ENCODE data around the gene HAGH.

DNA sequence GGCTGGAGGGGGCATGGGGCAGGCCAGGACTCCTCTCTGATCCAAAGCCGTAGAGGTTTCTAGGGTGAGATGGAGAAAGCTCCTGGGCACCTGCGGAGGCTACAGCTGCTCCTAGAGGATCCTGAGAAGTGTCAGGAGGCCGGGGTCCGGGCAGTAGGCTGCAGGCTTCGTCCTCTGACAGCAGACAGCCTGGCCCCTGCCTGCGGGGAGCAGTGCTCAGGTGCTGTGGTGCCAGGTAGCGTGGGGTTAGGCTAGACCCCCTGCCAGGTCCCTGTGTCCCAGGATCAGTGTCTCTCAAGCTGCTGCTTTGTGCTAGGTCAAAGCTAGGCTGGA is 52.2 kb downstream of the HAGH start:
- TF ChIP-seq, protein P1, sequence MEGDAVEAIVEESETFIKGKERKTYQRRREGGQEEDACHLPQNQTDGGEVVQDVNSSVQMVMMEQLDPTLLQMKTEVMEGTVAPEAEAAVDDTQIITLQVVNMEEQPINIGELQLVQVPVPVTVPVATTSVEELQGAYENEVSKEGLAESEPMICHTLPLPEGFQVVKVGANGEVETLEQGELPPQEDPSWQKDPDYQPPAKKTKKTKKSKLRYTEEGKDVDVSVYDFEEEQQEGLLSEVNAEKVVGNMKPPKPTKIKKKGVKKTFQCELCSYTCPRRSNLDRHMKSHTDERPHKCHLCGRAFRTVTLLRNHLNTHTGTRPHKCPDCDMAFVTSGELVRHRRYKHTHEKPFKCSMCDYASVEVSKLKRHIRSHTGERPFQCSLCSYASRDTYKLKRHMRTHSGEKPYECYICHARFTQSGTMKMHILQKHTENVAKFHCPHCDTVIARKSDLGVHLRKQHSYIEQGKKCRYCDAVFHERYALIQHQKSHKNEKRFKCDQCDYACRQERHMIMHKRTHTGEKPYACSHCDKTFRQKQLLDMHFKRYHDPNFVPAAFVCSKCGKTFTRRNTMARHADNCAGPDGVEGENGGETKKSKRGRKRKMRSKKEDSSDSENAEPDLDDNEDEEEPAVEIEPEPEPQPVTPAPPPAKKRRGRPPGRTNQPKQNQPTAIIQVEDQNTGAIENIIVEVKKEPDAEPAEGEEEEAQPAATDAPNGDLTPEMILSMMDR (IDR thresholded peaks at IDR 0.05; ENCODE audit: insufficient read depth, low read length), result no peak
- no peak for TF ChIP-seq REST (IDR thresholded peaks at IDR 0.05; ENCODE audit: insufficient replicate concordance, low read depth)
- TF ChIP-seq POLR2AphosphoS5 (IDR thresholded peaks at IDR 0.05; ENCODE audit: low read depth), result no peak
- no peak for TF ChIP-seq GABPA (IDR thresholded peaks at IDR 0.05; ENCODE audit: low read depth)

Measured in HL-60 (cell line).